ENCODE results near the gene MYO5C.
"Not testable (repeated sequence)": the region's sequence is repeated elsewhere in the genome, so short reads cannot be mapped to it uniquely, and the experiment has no call there.

MYO5C gene

DNA sequence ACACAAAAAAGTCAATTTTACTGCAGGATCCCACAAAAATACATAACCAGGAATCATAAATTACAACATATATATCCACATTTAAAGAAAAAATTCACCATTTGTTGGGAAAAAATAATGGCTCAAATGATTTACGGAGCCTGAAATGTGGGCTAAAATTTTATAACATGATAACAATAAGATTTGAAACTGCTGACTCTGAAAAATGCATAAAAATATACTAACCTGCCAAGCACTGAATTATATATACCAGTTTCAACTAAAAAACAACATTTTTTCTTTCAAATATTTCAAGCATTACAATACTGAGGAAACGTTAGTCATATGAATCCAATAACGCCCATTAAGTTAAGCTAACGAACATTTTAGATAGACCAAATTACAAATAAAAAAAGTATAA is 12.2 kb upstream of the MYO5C start:
- no peak for DNase-seq

- DNase-seq: no peak
Observed at GRCh38 chr15:52306270-52306669, 10.7 kb upstream of the MYO5C start.

GRCh38 chr15:52303093-52303772 is 7.6 kb upstream of the MYO5C start:
- DNase-seq: no peak

GRCh38 chr15:52301265-52301847 is 5.8 kb upstream of the MYO5C start:
- DNase-seq: no peak

GRCh38 chr15:52294881-52295420 is 653 bp downstream of the MYO5C start:
- no peak for DNase-seq

GRCh38 chr15:52292780-52293392 is 2.7 kb downstream of the MYO5C start:
- DNase-seq: no peak

DNA sequence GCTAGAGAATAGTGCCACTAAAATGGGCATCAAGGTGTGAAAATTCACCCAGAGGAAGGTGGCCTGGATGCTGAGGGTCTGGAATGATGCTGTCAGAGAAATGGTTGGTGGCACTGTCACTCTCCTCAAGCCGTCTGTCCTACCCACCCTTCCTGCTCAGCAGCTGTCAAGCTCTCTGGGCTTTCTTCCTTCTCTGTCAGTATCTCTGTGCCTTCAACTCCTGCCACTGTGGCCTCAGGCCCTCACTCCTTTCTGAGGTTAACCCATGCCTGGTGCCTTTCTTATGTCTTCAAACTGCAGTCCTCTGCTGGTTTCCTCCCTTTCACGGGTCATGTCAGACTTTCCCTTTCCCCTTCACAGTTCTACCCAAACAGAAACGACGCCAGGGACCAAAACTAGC is 4.4 kb downstream of the MYO5C start:
- DNase-seq: no peak

DNA sequence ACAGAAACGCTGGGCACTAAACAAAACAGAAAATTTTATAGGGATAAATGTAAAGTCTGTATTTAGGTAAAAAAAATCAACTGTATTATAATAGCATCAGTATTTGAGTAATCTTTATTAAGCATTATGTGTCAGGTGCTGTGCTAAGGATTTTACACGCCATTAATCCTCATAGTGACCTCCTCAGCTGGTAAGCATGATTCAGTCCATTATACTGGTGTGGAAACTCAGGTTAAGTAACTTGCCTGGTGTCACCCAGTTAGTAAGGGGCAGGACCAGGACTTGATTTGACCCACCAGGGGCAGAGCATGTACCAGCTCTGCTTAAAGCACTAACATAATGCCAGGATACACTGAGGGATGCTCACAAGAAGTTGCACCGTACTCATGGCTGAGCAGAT is 4.8 kb downstream of the MYO5C start:
- no peak for DNase-seq

GRCh38 chr15:52290329-52290728 is 5.3 kb downstream of the MYO5C start:
- DNase-seq: no peak

GRCh38 chr15:52289629-52290081 is 5.9 kb downstream of the MYO5C start:
- DNase-seq: no peak

DNA sequence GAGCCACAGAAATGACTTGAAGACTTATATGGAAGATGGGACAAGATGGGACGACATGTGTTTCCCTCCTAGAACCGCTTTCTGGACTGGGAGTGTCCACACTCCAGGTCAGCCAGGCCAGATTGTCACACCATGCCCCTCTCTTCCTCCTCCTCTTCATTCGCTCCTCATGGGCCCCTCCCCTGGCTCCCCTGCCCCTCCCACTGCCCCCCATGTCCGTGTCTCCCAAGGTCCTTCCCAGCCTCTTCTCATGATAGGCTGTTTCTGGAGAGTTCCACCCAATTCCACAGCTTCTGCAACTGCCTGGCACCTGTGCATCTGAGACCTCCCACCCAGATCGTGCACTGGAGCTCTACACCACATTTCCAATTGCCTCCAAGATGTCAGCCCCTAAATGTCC is 6.6 kb downstream of the MYO5C start:
- DNase-seq: no peak

DNA sequence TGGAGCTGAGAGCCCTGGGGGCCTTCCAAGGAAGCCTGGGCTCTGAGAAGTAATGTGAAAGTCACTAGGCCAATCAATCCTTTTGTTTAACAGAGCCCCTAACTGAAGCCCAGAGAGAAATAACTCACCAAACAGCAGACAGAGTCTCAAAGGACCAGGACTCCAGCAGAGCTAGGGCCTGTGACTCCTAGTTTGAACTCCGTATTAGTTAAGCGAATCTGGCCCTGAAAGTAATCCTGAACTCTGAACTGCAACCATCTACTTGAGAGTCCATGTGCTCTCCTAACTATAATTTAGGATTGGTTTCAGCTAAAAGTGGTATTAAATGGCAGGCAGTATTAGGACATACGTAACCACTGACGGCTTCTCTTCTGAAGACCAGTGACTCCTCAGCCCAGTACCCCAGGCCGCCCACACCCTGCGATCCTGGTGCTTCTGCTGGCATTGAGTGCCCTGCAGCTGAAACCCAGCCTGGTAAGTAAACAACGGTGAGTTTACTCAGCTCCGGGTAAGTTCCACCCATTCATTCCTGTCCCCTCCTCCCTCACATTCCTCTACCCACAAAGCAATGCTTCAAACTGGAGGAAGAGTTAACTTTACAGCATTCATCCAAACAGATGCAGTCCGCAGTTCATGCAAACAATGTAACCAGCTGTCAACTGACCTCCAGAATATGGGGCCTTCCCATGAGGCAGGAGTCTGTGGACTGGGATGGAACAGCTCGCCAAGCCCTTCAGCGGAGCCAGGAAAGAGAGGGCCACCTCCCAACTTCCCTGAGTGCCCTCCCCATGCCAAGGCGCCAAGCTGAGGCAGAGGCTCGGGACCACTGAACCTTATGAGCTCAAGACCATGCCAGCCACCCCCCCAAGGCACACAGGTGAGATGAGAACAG is 7.3 kb downstream of the MYO5C start:
- no peak for DNase-seq

DNA sequence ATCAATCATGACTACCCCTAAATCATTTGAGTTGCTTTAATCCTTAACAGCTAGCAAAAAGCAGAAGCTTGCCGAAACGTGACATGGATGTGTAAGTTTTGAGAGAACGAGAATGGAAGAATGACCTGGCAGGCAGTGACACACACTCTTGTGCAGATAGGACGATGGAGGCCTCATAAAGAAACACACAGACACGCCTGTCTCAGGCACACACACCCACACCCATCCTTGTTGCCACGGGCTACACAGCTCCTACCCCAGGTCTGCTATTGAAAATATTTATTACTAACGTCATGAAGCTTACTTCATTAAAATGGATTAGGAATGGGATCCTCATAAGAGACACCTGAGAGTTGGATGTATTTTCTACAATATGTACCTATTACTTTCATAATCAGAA is 8.5 kb downstream of the MYO5C start:
- DNase-seq: no peak

DNA sequence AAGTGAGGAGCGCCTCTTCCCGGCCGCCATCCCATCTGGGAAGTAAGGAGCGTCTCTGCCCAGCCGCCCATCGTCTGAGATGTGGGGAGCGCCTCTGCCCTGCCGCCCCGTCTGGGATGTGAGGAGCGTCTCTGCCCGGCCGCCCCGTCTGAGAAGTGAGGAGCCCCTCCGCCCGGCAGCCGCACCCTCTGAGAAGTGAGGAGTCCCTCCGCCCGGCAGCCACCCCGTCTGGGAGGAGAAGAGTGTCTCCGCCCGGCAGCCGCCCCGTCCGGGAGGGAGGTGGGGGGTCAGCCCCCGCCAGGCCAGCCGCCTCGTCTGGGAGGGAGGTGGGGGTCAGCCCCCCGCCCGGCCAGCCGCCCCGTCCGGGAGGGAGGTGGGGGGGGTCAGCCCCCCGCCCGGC is 9.7 kb downstream of the MYO5C start:
- DNase-seq: not testable (repeated sequence)

GRCh38 chr15:52284164-52284563 is 11.4 kb downstream of the MYO5C start:
- DNase-seq: no peak

DNA sequence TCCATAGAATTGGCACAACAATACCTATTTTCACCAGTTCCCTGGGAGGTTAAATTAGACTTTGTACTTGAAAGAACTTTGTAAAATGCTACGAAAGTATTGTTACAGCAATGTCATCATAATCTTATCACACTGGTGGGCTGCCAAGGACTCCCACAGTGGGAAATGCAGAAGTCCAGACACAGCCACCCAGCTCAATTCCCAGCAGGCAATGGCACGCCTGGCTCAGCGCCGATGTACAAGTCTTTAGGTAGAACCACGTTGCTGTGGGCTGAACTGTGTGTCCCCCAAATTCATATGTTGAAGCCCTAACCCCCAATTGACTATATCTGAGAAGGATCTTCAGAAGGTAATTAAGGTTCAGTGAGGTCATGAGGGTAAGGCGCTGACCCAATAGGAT is 12.3 kb downstream of the MYO5C start:
- DNase-seq: no peak

GRCh38 chr15:52282418-52282817 is 13.2 kb downstream of the MYO5C start:
- no peak for DNase-seq

- DNase-seq: no peak
Observed at GRCh38 chr15:52281085-52282035, 14.2 kb downstream of the MYO5C start.

DNA sequence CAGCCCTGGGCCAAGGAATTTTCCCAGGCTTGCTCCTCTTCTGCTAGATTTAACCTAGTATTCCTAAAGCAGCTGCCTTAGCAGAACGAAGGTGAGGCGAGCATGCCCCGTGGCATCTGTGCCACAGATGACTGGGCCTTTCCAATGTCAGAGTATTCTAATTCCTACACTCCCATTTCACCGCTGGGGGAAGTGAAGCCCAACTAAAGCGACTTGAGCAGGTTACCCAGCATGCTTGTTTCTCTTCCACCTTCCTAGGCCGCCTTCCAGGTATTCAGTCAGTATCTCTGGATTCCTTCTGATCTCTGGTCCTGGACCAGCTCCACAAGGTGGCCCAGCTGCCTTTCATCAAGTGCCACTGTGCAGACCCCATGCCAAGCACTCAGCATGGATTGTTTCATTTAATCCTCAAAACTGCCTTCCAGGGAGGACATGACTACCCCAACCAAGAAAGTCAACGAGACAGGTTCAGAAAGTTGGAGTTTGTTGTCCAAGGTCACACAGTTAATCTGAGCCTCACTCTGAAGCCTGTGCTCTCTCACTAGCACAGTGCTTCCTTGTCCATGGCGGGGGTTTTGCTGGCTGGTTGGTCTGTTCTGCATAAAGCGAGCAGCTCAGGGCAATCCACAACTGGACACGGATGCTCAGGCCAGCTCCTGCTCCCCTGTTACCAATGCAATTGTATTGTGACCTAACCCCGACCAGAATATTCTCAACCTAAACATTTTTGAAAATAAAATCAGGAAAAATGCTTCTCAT is 15.1 kb downstream of the MYO5C start:
- DNase-seq: no peak

GRCh38 chr15:52278636-52279367 is 16.8 kb downstream of the MYO5C start:
- no peak for DNase-seq

All from activated T-cell treated with anti-CD3 and anti-CD28 coated beads, Interleukin-2, amount 50 U/mL, for 1 hour (primary cell).